NCI-H2171 (cell line): ENCODE measurements around the gene VPS26A.
A peak's percentile ranks its signal among the peaks of the same experiment; 100 is the strongest.

Experiments
- DNase-seq: peaks from one replicate; lab custom pipeline; 2025; lab: John Stamatoyannopoulos, UW

The VPS26A gene

DNA sequence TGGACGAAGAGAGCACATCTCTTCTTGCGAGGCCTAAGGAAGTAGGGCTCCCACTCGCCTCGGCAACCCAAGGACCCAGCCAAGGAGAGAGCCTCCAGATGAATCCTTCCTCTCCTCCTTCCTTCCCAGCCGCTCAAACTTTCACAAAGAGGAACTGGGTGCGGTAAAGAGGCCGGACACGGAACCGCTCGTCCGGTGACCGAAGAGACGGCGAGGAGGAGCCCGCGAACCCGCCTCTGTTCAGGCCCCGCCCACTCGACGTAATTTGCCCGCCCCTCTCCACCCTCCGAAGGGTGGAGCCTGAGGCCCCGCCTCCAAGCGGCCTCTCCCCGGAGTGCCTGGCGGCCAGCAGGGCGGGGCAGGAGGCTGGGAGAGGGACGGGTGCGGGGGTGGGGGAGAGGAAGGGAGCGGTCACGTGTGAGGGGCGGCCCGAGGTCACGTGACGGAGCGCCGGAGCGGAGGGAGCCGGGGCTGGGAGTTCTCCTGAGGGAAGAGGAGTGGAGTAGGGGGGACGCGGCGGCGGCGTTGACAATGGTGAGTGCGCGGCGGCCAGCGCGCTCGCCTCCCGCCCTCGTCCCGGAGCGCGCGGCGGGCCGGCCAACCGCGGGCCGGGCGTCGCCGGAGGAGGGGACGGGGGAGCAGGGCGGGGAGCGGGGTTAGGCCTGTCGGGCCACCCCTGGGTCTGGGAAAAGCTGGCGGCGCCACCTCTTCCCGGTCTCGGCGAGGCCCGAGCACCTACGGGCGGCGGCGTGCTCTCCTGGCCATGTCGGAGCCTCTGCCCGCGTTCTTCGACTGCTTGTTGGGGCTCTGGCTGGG lies at the start of gene VPS26A:
Gene VPS26A (plus strand): TSS at position 432 of the 816 bp plus-strand sequence. CDS start 100 bp downstream, at position 532.
- DNase-seq, result peak; percentile 91

DNA sequence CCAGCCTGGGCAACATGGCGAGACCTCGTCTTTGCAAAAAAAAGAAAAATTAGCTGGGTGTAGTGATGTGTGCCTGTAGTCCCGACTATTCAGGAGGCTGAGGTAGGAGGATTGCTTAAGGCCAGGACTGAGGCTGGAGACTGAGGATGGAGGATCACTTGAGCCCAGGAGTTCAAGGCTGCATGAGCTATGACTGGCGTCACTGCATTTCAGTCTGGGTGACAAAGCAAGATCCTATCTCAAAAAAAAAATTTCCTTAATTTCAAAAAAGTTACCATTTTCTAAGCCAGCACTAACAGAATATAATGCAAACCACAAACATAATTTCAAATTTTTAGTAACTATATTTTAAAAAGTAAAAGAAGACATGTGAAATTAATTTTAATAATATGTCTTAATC lies 49.4 kb upstream of the VPS26A start:
- DNase-seq, result no peak

DNA sequence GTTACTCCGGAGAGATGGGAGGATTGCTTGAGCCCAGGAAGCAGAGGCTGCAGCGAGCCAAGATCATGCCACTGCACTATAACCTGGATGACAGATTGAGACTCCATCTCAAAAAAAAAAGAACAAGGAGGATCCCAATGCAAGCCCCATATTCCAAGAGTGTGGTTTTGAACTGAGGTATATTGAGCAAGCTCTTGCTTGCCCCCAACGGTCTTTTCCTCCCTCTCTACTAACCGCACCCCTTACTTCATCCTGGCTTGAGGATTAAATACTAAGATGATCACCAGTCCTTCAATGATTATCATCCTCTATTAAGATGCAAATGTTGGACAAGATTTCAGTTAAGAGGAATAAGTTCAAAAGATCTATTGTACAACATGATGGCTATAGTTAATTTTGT lies 48.5 kb upstream of the VPS26A start:
- no peak for DNase-seq

DNA sequence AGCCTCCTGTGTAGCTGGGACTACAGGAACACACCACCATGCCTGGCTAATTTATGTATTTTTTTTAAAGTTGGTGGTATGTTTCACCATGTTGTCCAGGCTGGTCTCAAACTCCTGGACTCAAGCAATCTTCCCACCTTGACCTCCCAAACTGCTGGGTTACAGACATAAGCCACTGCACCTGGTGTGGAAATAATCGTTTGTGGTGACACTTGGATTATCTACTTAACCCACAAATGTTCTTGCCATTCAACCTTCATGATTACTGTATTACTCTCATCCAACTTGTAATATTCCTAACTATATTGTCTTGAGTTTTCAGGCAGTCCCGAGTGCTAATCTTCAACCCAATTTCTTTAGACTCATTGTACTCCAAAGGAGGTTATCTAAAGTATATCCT lies 45.7 kb upstream of the VPS26A start:
- DNase-seq, result no peak

DNA sequence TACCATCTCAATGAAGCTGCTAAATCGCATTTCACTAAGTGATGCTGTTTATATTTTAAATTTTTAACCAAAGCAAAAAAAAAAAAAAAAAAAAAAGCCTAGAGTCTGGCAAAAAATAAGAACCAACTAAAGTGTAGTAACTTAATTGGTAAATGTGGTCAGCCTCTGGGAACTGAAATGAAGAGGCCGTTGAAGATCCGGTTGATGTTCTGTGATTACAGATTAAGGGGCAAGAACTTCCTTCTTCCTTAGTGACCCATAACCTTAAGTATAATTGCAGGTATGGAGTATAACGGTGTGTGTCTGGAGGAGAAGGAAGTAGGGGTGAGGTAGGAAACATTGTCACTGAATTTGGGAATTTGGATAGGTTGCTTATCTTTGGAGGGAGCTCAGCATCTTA lies 43.8 kb upstream of the VPS26A start:
- DNase-seq, result no peak

DNA sequence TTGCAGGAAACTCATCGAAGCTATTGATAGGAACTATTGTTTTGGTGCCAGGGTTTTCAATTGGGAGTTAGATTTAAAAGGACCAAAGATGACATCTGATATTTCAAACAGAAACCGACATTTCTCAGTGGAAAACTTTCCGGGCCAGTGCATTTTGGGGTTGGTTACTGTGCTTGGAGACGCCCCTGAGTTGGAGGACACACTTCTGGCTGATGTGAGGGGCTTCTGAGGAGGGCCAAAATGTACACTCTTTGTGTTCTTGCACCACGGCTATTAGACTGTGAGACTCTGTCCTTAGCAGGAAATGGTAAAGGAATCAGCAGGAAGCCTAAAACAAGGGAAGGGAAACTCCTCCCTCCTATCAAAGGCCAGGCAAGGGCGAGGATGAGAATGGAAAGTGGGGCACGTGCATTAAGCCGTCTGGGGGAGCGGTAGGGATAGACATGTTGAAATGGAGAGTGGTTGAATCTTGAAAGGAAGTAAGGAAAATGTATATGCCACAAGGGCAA lies 37.9 kb upstream of the VPS26A start:
- DNase-seq, result no peak

DNA sequence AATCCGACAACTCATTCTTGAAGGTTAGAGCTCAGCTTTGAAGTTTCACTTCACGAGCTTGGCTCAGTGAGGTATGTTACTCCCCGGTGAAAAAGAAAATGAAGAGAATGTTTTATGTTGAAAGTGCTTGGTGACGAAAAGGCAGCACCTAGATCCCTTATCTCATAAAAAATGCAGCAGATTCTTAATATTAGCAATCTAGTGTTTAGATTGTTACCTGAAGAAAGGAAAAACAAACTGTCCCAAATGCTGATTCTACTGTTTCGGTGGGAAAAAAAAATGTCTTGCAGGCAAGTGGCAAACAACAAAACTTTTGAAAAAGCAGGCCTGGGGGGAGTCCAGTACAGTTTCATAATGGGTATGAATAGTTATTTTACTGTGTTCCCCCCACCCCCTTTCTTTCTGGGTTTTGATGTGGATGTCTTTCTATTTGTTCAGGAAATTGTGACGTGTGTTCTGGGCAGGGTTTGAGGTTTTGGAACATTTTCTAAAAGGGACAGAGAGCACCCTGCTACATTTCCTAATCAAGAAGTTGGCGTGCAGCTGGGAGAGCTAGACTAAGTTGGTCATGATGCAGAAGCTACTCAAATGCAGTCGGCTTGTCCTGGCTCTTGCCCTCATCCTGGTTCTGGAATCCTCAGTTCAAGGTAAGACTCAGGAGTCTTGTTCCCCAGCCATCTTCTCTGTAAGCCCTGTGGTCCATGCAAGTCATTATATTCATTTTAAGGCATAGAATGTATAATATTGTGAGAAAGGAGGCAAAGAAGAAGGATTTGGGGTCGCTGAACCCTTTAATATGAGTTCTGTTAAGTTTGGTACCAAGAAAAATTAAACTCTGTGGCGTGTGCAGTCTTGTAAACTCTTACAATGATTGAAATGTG lies 36.1 kb upstream of the VPS26A start, which contains the start of gene SRGN:
Gene SRGN (plus strand): TSS at position 514 of the 881 bp plus-strand sequence. CDS start 55 bp downstream, at position 569.
- no peak for DNase-seq

DNA sequence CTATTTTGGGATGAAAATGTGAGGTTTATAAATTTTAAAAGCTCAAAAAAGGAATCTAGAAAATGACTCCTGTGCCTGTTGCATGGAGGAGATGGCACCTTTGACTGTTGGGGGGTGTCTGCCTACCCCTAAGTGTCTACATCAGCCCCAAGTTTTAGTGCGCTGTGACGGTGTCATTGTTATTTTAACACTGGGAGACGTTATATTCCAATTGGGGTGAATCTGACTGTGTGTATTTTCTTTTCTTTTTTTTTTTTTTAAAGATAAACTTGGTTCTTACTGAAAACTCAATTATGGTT lies 35.6 kb upstream of the VPS26A start:
- DNase-seq, result no peak

DNA sequence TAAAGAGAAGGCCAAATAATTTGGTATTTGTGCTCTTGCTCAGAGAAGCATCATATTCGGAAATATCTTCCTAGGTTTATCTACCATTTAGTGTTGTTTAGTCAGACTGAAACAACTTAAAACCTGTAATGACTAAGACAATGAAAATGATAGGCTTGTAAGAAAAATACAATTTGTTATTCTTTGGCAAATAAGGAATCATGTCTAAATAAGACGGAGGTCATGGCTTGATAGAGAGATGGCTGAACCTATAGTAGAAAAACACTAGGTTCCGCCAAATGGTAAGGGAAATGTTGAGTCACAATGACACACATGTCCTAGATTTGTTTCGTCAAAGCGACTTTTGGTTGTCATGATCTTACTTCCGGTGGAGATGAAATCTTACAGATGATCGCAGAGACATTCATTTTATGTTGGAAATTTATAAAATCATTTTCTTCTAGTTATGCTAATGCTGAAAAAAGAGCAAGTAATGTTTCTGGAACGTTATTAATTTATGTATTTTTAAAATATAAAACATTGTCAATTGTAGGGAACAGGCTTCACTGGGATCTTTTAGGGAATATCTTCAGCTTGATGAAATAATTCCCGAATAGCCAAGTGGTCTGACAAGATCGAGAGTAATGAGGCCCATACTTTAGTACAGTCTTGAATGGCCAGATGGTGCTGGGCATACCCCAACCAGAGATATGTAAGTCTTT lies 35.0 kb upstream of the VPS26A start:
- DNase-seq, result no peak

DNA sequence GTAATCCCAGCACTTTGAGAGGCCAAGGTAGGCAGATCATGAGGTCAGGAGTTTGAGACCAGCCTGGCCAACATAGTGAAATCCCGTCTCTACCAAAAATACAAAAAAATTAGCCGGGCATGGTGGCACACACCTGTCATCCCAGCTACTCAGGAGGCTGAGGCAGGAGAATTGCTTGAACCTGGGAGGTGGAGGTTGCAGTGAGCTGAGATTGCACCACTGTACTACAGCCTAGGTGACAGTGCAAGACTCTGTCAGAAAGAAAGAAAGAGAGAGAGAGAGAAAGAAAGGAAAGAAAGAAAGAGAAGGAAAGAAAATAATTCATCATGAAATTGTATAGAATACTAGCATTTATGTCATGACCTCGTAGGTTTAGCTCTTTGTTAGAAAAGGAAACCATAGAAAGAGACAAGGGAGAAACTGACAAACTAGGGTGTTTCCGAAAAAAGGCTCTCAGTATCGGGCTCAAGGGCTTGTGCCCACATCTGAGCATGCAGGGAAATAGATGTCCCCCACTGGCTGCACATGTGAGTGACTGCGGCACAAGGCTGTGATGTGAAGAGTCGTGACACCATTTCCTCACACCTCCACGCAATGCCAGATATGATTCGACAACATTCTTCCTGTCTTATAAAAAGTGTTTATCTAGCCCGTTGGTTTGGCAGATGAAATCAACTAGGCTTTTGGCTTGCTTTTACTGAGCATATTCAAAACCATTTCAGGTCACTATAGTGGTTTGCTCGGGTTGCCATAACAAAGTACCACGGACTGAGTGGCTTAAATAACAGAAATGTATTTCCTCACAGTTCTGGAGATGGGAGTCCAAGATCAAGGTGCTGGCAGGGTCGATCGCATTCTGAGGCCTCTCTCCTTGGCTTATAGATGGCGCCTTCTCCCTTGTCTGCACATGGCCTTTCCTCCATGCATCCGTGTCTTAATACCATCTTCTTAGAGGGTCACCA lies 34.1 kb upstream of the VPS26A start:
- no peak for DNase-seq

DNA sequence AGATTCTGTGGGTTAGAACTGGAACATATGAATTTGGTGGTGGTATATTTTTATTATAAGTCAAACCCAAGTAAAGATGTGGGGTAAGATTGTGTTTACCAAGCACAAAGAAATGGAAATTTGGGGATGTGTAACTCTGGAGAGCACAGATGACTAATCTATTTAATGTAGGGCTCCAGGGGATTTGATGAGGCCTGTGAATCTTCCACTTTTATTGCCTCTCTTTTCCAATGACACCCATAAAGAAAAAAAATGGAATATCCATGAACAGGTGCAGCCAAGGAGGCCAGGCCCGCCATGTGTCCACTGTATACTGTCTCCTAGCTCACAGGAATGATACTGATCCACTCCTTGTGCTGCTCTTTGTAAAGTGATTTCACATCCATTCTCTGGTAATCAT lies 33.3 kb upstream of the VPS26A start:
- DNase-seq, result no peak

DNA sequence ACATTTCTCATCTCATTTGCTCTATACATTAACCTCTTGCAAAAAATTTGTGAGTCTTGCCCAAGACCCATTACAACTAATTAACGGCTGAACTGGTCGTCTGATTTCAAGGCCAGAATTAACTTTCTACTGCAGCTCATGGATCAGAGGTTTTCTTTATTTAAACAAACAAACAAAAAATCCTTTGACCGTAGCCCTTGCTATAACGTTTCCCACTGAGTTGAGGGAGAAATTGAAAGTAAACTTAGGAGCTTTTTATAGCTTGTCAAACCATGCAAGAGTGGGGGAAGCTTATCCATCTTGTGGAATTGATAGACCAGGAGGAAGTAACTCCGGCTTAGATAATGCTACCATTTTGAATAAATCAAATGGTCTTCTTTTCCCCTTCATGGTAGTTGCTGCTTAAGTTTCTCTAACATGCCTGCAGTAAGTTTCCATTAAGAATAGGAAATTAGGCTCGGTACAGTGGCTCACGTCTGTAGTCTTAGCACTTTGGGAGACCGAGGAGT lies 32.8 kb upstream of the VPS26A start:
- no peak for DNase-seq

DNA sequence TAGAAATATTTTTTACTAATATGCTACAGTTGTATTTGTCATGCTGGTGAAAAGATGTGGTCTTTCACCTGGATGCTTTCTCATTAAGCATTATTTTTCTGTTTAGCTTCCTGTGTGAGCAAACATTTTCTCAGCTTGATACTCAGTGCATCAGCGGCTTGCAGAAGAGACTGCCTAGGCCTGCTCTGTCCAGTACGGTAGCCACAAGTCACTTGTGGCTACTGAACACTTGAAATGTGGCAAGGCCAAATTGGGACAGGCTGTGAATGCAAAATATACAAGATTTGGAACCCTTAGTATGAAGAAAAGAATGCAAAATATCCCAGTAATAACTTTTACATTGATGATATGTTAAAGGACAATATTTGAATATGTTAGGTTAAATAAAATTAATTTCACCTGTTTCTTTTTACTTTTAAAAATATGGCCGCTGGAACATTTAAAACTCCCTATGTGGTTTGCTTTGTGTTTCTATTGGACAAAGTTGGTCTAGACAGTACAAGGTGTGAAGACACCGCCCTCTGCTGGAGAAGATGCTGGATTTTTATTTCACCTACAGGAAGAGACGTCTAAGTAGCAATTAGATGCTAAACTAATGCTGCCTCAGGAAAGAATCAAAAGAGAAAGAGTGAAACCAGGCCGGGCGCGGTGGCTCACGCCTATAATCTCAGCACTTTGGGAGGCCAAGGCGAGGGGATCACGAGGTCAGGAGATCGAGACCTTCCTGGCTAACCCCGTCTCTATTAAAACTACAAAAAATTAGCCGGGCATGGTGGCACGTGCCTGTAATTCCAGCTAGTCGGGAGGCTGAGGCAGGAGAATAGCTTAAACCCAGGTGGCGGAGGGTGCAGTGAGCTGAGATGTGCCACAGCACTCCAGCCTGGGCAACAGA lies 30.8 kb upstream of the VPS26A start:
- peak; percentile 28 for DNase-seq

DNA sequence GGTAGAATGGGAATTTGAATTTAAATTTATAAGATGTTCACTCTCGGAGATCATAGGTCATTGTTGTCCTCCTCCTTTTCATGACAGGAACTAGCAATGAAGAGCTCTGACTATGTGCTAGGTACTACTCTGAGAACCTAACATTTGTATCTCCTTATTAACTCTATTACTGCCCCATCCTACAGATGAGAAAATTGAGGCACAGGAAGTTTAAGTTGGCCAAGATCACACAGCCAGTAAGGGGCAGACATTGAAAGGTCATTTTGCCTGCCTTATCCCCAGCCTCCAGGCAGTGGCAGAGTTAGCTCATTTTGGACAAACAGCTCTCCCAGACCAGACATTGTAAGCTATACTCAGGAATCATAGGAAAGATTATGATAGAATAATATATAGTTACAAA lies 30.0 kb upstream of the VPS26A start:
- DNase-seq, result no peak

DNA sequence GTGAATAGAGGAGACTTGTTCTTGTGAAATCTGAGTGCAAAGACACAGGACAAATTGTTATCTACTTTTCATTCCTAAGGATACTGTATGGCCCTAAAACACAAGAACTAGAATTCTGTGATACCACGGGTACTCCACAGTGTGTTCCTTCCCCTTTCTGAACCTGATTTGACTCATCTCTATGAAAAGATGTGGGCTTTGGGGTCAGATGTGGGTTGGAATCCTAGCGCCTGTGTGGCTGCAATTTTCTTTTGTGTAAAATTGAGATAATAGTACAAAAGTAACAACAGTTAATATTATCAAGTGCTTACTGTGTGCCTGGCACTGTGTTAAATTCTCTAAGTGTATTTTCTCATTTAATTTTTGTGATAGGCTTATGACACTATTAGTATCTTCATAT lies 27.9 kb upstream of the VPS26A start:
- no peak for DNase-seq

DNA sequence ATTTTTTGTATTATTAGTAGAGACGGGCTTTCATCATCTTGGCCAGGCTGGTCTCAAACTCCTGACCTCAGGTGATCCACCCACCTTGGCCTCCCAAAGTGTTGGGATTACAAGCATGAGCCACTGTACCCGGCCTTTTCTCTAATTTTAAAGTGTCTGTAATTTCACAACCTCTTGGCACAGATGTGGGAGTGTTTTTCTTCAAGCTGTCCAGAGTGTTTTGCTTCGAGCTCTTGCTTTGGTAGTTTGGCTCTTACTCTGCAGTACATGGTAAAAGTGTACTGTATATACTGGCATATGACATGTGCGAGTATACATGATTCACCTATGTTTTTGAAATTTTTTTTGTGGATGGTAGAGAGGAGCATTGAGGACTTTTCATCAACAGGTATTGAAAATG lies 26.2 kb upstream of the VPS26A start:
- no peak for DNase-seq

DNA sequence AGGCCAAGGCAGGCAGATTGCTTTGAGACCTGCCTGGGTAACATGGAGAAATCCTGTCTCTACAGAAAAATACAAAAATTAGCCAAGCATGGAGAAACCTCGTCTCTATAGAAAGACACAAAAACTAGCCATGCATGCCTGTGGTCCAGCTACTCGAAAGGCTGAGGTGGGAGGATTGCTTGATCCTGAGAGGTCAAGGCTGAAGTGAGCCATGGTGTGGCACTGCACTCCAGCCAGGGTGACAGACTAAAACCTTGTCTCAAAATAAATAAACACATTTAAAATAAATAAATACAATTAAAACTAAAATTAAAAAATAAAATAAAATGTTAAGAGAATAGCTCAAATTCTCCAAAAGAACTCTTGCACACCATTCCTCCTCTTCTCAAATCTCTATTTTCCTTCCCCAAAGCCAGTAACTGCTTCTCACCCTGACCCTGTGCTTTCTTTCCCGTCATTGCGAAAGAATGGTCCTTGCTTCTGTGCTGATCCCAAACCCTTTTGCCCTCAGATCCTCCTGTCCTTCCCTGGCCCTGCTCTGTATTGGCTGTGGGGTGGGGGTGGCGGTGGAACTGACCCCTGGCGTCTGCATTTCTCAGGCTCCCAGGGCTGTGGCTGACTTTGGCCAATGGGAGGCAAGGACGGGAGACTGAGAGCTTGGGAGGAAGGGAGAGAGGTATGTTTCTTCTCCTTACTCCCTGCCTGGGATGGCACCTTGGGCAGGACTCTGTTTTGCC lies 23.7 kb upstream of the VPS26A start:
- DNase-seq, result no peak

DNA sequence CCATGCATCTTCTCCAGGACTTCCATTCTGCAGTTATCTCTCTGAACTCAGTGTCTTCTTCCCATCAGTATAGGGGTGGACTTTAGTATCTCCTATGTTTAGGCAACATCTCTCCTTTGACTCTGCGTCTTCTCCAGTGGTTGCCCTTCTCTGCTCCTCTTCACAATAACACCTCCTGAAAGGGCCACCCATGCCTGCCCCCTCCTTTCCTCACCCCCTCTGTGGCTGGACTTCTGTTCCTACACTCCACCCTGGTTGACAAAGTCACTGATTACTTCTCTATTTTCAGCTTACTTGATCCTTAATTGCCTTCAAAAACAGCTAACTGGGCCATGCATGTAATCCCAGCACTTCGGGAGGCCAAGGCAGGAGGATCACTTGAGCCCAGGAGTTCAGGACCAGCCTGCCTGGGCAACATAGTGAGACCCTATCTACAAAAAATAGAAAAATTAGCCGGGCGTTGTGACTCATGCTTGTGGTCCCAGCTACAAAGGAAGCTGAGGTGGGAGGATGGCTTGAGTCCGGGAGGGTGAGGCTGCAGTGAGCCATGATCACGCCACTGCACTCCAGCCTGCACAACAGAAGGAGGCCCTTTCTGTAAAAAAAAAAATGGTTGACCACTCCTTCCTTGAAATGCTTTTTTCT lies 22.4 kb upstream of the VPS26A start:
- no peak for DNase-seq

DNA sequence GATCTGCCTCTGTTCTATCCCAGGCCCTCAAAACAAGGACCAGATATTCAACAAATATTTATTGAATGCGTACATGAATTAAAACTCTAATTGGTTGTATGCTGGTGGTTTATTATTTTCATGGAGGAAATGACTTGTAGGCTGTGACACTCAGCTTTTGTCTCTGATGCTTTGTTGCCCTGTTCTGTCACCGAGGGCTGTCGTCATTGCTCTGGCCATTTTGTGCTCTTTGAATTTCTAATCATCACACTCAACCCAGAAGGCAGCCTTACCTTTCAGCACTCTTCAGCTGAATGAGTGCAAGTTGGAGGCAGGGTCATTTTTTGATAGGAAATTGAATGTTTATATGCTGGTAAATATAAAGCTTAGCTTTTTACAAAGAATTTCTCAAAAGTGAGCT lies 21.5 kb upstream of the VPS26A start:
- DNase-seq, result no peak
